Measurements from ENCODE around the gene SEC24C.

Gene SEC24C

DNA sequence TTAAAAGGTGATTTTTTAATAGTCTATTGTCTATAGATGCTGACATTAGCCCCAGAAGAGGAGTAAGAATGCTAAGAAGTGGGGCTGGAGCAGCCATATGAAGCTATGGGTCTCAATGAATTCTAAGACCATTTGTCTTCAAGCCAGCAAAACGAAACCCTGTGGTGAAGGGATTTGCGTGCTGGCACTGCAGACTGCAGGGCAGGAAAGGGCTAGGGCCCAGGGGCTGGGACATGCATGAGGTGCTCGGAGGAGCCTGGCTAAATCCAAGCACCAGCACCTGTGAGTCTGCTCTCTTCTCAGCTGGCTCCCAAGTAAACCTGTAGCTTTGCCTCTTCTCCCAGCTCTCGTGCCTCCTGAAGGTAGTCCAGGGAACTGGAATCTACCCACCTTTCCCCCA, 68.5 kb downstream of the SEC24C start:
- DNase-seq (ENCODE audit: low read depth), result no peak

DNA sequence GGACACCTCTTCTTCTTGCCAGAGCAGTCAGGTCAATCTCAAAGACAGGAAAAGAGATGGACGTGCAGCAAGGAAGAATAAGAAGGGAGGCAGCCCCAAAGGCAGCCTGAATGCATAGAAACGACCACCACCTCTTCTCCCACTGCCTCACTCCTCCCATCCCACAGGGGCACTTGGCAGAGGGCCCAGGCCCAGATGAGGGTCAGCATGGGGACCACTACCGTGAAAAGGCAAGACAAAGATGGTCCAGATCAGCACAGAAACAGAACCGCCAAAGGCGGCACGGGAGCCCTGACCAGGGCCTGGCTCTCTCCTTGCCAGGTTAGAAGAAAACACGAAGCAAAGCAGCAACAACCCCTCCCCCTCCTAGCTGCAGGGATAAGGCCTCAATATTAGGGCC, 69.2 kb downstream of the SEC24C start:
- no peak for DNase-seq (ENCODE audit: low read depth)

DNA sequence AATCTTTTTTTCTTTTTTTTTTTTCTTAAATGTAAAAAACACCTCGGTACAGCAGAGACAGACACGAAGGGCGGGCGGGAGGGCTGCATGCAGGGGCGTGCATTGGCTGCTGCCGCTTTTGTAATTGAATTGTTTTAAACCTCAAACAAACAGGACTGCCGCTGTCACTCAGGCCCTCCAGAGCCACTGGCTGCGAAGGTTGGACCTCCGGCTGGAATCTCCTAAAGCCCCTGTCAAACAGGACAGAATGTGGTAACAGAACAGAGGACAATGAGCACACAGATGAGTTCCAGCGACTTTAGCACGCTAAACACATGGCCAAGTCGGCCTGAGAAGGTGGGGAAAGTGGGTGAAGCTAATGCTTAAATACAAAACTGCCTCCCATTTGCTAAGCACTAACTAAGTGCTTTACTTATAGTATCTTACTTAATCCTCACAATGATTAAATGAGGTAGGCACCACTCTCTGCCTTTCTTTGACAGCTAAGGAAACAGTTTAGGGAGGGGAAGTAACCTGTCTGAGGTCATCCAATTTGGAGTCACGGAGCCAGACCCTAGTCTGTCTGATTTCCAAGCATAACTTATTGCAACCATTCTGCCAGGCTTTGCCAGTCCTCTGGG, 70.2 kb downstream of the SEC24C start:
- no peak for DNase-seq (ENCODE audit: low read depth)

DNA sequence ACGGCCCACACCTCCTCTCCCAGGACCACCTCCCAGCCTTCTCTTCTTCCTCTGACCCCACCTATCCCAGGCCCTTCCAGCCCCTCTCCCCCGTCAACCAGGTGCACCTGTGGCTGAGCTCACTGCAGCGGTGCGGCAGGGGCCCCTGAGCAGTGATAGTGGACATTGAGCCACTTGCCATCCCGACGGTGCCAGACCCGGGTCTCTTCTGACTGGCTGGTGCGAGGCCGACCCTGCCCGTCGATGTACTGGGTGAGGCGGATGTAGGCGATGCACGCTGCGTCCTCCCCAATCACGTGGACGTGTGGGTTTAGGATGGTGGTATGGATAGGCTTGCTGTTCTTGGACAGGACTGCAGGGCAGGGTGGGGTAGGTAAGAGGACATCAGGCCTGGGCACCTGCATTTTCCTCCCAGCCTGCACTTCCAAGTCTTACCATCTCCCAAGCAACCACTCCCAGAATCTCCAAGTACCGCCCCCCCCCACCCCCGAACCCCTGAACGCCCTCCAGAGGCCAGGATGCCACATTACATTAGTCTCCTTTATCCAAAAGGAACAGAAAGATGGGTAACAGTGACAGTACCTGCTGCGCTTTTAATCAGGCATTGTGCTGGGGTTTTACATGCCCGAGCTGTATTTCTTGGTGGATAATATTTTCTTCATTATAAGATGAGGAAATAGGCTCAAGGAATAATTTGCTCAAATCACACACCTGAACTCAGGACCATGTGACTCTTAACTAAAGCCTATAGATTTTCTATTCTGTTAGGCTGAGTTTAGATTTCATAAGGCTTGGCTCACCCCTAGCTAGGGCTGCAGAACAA, 70.9 kb downstream of the SEC24C start:
- no peak for DNase-seq (ENCODE audit: low read depth)

DNA sequence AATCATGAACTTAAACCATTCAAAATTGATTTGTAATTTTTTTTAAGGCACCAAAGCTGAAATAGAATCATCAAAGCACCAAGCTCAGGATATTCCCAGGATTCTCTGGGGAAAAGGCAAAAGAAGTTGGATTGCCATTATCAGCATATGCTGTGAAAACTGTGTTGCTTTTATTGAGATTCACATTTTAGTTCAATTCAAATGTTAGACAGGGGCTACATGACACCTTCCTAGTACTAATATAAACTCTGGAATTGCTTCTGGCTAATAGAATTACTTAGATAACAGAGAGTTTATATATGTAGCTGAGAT, 71.5 kb downstream of the SEC24C start:
- DNase-seq (ENCODE audit: low read depth), result no peak

DNA sequence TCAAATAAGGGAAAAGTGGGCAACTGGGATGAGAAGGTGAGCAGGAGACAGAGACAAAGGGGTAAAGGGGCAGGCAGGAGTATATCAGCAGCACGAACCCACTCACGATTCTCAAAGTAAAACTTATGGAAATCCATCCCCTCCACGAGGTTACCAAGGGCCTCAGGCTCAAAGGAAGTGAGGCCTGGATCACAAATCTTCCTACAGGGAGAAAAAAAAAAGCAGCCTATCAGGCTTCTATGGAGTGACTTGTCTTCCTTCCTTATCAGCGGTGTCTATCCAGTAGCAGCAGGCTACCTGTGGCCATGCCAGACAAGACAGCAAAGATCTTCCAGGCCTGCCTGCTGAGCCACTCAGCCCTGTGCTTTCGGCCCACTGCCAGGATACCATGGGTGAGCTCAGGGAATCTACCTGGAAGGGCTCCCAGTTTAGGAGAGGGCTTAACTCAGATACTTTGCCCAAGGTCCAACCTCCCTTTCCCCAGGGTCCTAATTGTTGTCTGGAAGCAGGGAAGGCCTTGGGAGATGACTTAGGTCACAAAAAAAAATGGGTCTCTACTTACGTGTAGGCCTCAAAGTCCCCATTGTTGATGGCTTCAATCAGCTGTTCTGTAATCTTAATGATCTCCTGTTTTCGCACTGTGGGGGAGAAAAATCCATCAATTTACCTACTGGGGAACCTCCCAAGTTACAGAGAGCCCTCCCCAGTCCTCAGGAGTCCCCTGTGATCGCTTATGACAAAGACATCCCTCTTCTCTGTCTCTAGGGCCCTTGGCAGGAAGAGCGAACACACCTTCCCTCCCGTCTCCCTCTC, 73.0 kb downstream of the SEC24C start:
- DNase-seq (ENCODE audit: low read depth), result no peak

DNA sequence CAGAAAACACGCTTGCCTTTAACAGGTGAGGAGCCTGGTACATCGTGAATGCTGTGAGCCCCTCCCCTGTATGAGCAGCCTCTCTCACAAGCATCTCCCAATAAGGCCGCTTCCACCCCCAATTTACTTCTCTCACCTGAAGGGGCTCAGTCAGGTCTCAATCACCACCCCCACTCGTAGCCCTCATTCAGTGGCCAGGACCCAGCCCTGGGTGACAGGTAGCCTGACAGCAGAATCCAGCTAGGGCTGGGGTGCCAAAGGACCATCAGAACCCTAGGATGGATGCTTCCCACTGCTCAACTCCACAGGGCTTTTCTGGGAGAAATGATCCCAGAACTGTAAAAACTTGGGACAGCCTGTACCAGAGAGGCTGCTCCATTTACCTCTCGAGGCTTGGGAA, 73.7 kb downstream of the SEC24C start:
- no peak for DNase-seq (ENCODE audit: low read depth)

DNA sequence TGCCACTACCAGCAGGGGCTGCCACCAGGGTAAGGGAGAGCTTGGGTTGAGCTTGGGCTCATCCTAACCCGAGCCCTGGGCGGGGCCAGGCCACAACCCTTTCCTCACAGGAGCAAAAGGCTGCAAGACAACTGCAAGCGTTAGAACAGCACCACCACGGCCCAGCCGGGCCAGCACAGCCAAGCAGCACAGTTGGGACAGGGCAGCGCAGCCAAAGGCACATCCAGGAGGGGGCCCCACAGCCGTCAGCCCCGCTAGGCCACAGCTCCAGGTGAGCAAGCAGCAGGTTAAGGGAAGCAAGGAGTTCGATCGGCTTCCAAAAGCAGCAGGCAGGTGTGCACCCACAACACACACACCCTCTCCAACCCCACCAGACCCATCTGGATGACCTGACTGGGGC, 74.2 kb downstream of the SEC24C start:
- DNase-seq (ENCODE audit: low read depth), result no peak

DNA sequence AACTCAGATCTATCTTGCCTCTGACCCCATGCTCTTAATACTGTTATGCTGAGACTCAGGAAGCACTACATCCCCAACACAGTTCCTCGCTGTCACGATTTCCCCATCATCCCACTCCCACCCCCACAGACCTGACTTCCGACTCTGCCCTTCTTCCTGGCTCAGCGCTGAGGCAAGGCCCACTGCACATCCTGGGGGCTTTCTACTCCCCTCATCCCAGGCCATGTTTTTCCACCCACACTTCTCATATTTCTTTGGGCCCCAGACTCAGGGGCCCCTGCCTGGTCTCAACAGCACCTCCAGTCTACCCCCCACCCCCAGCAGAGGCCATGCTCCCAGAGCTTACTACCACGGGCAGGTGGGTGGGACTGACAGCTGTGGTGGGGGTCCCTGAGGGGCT, 74.9 kb downstream of the SEC24C start:
- no peak for DNase-seq (ENCODE audit: low read depth)

DNA sequence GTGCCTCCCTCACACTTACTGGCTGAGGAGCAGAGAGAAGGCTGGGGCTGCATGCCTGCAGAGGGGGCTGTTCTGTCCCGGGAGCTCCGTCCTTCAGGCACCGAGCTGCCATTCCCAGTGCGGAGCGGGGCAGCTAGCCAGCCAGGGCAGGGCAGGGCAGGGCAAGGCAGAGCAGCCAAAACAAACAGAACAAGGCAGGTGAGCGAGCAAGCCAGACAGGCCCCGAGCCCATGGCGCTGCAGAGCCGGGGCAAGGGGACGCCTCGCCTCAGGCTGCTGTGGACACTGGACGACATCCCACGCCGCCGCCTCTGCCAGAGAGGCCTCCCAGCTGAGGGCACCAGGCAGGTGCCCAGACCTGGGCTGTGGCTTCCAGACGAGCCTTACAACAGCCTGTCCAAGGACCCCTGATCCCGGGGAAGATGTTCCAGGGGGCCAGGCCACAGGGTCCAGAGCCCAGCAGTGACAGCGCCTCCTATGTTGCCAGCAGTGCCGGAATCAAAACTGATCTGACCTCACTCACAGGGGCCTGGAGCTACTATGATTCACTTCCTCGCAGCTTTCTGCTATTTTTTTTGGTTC, 75.4 kb downstream of the SEC24C start:
- DNase-seq (ENCODE audit: low read depth), result no peak

Data from activated T-cell treated with anti-CD3 and anti-CD28 coated beads for 48 hours (primary cell).